Uterus (tissue), 4 donors: ENCODE measurements around the gene LYRM4. TPM values are rescaled to one million over a fixed set of nuclear protein-coding genes. Genes with fewer than 3 reads are reported as not detected.

Source experiments
- DNase-seq, 2 donors: peaks; one replicate each; pipeline ENCODE4 v3.0.0-alpha.2; 2019 to 2020
- H3K27ac ChIP-seq, 2 donors: fragments of 200-600 bp; sonication (generic); 1 replicate in 1 of 2; 2 replicates in 1 of 2; pipeline ENCODE4 v1.5.1; 2016 to 2018
- H3K27me3 ChIP-seq, 2 donors: fragments of 200-600 bp; sonication (generic); one replicate each; pipeline ENCODE4 v1.5.1; 2018 to 2019; ENCODE audit warnings: control low read depth in 1 of 2
- H3K36me3 ChIP-seq, 2 donors: fragments of 200-600 bp; sonication (generic); one replicate each; pipeline ENCODE4 v1.5.1; 2019; ENCODE audit warnings: control low read depth in 1 of 2
- H3K4me1 ChIP-seq, 2 donors: fragments of 200-600 bp; sonication (generic); one replicate each; pipeline ENCODE4 v1.5.1; 2018 to 2019; ENCODE audit warnings: control low read depth in 1 of 2
- H3K4me3 ChIP-seq, 2 donors: fragments of 200-600 bp; sonication (generic); 1 replicate in 1 of 2; 2 replicates in 1 of 2; pipeline ENCODE4 v1.5.1; 2018 to 2019; ENCODE audit warnings: mild to moderate bottlenecking in 1 of 2
- H3K9me3 ChIP-seq, 2 donors: fragments of 200-600 bp; sonication (generic); one replicate each; pipeline ENCODE4 v1.5.1; 2019; ENCODE audit warnings: control low read depth in 1 of 2
- POLR2A ChIP-seq, 2 donors: fragments of 450-650 bp; IDR thresholded peaks; one replicate each; pipeline ENCODE4 v1.6.1; 2016; ENCODE audit warnings: antibody characterized with exemption in 2 of 2, mild to moderate bottlenecking in 1 of 2, moderate library complexity in 1 of 2
- intact Hi-C: fragments of 100-400 bp; cut with DNase I; formaldehyde crosslinking; loops from one replicate; pipeline ENCODE4 v1.15.1; 2023; ENCODE audit warnings: low total_unique reads
- total RNA-seq, 4 donors: library from RNA; depleted of rRNA in 3 of 4; stranded (reverse); fragments of >200 nt in 3 of 4; gene quantifications; one replicate each; pipeline versions ENCODE4 v1.1.0 to v1.2.4, GENCODE V29; 2014 to 2023
- TF ChIP-seq, protein P1 (sequence below), 4 experiments: fragments of 200-600 bp in 2 of 4; fragments of 450-650 bp in 2 of 4; sonication (generic) in 2 of 4; IDR thresholded peaks; one replicate each; pipeline ENCODE4 v1.5.1; 2016 to 2019; ENCODE audit warnings: antibody characterized with exemption in 4 of 4, mild to moderate bottlenecking in 2 of 4, moderate library complexity in 1 of 4
- donor health status: DM: yes; HTN: yes; CAD: no.

The LYRM4 gene
- total RNA-seq, 4 donors from 2014 or later: 3.1 to 33.0 (median 15.7) TPM

DNA sequence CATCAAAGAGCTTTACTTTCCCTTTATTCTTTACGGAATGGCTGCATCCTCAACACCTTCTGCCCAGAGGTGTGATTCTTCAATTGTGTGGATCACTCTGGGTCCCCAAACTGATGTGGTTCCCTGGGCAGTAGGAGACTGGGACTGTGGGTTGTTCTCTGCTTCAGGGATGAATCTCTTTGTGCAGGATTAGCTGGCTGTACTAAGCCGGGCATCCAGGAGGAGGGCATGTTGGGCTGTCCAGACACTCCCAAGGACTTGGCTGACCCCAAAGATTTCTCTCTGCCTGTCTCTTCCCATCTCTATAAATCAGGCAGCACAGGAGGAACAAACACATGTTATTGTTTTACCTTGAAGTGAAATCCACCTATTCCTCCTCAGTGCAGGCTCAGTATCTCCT, 15.8 kb upstream of the LYRM4 start:
- no peak for TF ChIP-seq POLR2A (IDR thresholded peaks at IDR 0.05)
- TF ChIP-seq, protein P1, sequence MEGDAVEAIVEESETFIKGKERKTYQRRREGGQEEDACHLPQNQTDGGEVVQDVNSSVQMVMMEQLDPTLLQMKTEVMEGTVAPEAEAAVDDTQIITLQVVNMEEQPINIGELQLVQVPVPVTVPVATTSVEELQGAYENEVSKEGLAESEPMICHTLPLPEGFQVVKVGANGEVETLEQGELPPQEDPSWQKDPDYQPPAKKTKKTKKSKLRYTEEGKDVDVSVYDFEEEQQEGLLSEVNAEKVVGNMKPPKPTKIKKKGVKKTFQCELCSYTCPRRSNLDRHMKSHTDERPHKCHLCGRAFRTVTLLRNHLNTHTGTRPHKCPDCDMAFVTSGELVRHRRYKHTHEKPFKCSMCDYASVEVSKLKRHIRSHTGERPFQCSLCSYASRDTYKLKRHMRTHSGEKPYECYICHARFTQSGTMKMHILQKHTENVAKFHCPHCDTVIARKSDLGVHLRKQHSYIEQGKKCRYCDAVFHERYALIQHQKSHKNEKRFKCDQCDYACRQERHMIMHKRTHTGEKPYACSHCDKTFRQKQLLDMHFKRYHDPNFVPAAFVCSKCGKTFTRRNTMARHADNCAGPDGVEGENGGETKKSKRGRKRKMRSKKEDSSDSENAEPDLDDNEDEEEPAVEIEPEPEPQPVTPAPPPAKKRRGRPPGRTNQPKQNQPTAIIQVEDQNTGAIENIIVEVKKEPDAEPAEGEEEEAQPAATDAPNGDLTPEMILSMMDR (IDR thresholded peaks at IDR 0.05): no peak

DNA sequence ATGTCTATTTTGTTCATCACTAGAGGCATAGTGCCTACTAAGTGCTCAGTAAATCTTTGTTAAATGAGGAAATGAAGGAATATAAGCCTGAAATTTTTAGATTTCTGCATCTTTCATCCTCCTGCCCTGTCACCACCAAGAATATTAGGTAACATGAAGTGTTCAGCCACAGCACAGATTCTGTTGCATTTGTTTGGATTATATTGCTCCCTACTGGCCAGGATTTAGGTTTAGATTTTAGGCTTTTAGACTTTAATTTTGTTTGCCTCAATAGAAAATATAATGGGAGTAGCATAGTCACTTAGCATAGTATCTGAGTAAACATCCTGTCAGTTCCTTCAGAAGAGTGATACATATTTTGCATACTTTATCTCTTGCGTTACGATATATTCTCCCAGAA, 14.7 kb upstream of the LYRM4 start:
- intact Hi-C loops: no loop called here
- Histone ChIP-seq H3K36me3 (no peaks in the 10 kb centered on the region), H3K4me3 (no peak overlapping the region), H3K9me3 (no peaks in the 10 kb centered on the region), H3K27ac (no peak overlapping the region), H3K4me1 (no peaks in the 10 kb centered on the region), H3K27me3 (no peaks in the 10 kb centered on the region)
- TF ChIP-seq, protein P1 (IDR thresholded peaks at IDR 0.05): no peak
- no peak for TF ChIP-seq POLR2A (IDR thresholded peaks at IDR 0.05)
- DNase-seq: no peak

More for the DNA sequence above, 15.8 kb upstream of the LYRM4 start:
- H3K27me3 ChIP-seq: no peaks in the 10 kb centered on the region
- no peaks in the 10 kb centered on the region for H3K9me3 ChIP-seq
- no peaks in the 10 kb centered on the region for H3K4me1 ChIP-seq
- intact Hi-C loops: no loop called here
- DNase-seq: no peak
- H3K36me3 ChIP-seq: no peaks in the 10 kb centered on the region
- no peak overlapping the region for H3K27ac ChIP-seq
- H3K4me3 ChIP-seq: no peak overlapping the region

DNA sequence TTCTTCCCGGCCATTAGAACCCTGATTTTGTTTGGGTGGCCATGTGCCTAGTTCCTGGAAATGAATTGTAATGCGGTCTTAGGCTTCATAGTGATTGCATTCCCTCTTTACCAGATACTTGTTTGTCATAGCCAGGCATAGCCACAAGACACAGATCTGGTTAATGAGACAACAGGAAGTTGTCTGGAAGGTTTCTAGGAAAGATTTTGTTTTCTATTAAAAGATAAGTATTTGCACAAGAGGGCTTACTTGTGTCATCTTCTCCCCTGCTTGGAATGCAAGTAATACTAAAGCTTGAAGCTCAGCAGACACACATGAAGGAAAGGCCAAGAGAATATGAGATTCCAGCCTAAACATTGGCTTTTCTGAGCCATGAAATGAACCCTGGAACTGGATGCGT, 13.5 kb upstream of the LYRM4 start:
- intact Hi-C loops: no loop called here
- H3K4me3 ChIP-seq: no peak overlapping the region
- DNase-seq: no peak
- no peaks in the 10 kb centered on the region for H3K4me1 ChIP-seq
- no peaks in the 10 kb centered on the region for H3K27me3 ChIP-seq
- H3K9me3 ChIP-seq: no peaks in the 10 kb centered on the region
- no peaks in the 10 kb centered on the region for H3K36me3 ChIP-seq
- H3K27ac ChIP-seq: no peak overlapping the region
- TF ChIP-seq, protein P1 (IDR thresholded peaks at IDR 0.05): no peak
- TF ChIP-seq POLR2A (IDR thresholded peaks at IDR 0.05): no peak

DNA sequence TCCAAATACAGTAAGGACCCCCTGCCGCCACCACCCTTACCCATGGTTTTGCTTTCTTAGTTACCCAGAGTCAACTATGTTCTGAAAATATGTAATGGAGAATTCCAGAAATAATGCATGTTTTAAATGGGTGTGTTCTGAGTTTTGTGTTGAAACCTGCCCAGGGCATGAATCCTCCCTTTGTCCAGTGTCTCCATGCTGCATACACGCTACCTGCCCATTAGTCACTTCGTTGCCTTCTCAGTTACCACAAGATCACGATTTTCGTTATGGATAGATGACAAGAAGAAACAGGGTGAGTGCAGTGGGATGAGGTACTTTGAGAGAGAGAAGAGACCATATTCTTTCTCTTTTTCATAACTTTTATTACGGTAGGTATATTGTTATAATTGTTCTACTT, 11.2 kb upstream of the LYRM4 start:
- no peak overlapping the region for H3K4me3 ChIP-seq
- H3K36me3 ChIP-seq: no peaks in the 10 kb centered on the region
- no peak overlapping the region for H3K27ac ChIP-seq
- no peaks in the 10 kb centered on the region for H3K27me3 ChIP-seq
- H3K9me3 ChIP-seq: no peaks in the 10 kb centered on the region
- DNase-seq: no peak
- no peaks in the 10 kb centered on the region for H3K4me1 ChIP-seq
- intact Hi-C loops: no loop called here
- TF ChIP-seq, protein P1 (IDR thresholded peaks at IDR 0.05): no peak
- TF ChIP-seq POLR2A (IDR thresholded peaks at IDR 0.05): no peak

DNA sequence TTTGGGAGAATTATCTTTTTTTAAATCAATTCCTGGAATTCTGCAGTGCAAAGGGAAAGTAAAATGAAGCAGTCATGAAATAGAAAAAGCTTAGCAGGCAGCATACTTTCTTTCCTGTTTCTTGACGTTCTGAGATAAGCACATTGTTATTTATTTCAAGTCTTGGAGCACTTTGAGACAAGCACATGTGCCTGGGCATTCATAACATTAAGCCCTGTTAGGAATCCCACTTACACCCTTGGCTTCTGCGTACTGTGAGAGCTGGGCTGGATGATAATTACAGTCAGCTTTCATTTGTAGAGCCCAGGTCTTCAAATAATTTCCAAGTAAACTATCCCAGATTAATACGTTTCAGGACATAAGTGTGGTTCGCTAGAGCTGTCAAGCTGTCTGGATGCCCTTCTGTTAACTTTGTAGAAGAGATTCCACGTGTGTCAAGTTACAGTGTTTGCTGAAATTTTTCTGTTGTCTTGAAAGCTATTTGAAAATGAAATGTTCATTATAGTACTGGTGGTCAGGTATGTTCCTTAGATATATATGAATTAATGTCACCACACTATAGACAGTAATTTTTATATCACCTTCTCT, 9.4 kb upstream of the LYRM4 start:
- no peak for DNase-seq
- Histone ChIP-seq H3K27me3 (no peaks in the 10 kb centered on the region), H3K36me3 (no peaks in the 10 kb centered on the region), H3K27ac (no peak overlapping the region), H3K4me3 (no peak overlapping the region), H3K9me3 (no peaks in the 10 kb centered on the region), H3K4me1 (no peaks in the 10 kb centered on the region)
- intact Hi-C loops: no loop called here
- no peak for TF ChIP-seq POLR2A (IDR thresholded peaks at IDR 0.05)
- TF ChIP-seq, protein P1 (IDR thresholded peaks at IDR 0.05): no peak
